ENCODE measurements around the gene LAD1.

Gene LAD1

DNA sequence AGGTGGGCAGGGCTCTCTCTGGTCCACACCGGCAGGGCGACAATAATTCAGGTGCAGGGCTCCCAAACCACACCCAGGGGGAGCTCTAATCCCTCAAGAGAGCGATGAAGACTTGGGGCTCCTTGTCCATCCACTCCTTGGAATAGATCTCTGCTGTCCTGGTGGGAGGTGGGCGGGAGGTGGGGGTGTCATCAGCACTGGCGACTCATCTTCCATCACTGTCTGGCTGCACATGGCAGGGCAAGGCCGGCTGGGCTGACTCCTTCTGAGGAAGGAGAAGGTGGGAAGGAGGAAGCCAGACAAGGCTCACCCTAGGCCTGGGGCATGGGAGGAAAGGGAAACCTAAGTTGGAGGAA lies 50.9 kb downstream of the LAD1 start:
- no peak overlapping the region for H3K4me3 ChIP-seq (ENCODE audit: low read length)
- no peak for TF ChIP-seq ZNF274 (IDR thresholded peaks at IDR 0.05; ENCODE audit: low read depth, low read length)

DNA sequence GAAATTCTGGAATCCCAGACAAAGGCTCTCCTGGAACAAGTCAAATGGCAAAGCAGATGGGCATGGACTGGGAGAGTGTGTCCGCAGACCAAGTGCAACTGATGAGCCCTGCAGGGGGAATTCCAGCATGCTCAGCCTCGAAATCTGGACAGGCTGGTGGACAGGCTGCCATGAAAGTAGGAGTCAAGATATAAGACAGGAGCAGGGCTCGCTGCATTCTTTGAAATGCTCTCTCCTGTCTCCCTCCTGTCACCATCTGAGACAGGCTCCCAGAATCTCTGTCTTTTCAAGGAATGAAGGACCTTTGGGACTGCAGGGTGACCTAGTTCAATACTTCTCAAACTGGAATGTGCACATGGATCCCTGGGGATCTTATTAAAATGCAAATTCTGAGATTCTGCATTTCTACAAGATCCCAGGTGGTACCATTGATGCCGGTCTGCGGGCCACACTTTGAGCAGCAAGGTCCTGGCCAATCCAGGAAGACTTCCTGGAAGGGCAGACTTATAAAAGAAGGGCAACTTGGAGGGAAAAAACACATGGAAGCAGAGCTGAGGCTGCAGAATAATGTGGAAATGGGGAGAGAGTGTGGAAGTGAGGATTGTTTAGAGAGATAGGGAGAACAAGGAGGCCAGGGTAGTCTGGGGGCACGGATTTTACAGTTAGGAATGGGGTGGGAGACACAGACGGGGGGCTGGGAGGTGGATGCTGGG lies 51.5 kb downstream of the LAD1 start:
- H3K4me3 ChIP-seq (ENCODE audit: low read length): no peak overlapping the region
- no peak for TF ChIP-seq ZNF274 (IDR thresholded peaks at IDR 0.05; ENCODE audit: low read depth, low read length)

DNA sequence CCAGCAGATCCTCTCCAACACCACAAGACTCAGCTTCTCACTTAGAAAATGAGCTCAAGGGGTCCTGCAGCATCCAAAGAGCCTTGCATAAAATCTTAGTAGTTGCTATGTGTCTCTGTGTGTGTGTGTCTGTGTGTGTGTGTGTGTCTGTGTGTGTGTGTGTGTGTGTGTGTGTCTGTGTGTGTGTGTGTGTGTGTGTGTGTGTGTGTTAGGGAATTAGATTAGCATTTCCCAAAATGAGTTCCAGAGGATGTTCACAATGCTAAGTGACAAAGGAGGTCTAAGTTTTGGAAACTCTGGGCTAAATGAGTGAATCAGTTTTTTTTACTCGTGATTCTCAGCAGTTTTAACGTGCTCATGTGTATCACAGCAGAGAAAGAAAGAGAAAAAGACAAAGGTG lies 52.1 kb downstream of the LAD1 start:
- H3K4me3 ChIP-seq (ENCODE audit: low read length): no peak overlapping the region
- TF ChIP-seq ZNF274 (IDR thresholded peaks at IDR 0.05; ENCODE audit: low read depth, low read length): no peak

GRCh38 chr1:201346337-201346939 lies 52.7 kb downstream of the LAD1 start:
- no peak for TF ChIP-seq ZNF274 (IDR thresholded peaks at IDR 0.05; ENCODE audit: low read depth, low read length)
- no peak overlapping the region for H3K4me3 ChIP-seq (ENCODE audit: low read length)

DNA sequence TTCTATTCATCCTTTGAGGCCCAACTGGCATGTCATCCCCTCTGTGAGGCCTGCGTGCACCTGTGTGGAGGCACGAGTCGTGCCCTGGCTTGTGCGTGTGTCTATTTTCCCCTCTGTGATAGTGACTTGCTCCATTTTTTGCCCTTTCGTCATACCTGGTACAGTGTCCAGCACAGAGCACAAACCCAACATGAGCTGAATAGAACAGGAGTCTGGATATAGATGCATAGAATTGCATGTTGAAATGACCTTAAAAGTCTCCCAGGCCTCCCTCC lies 54.1 kb downstream of the LAD1 start:
- H3K4me3 ChIP-seq (ENCODE audit: low read length): no peak overlapping the region
- TF ChIP-seq ZNF274 (IDR thresholded peaks at IDR 0.05; ENCODE audit: low read depth, low read length): no peak

DNA sequence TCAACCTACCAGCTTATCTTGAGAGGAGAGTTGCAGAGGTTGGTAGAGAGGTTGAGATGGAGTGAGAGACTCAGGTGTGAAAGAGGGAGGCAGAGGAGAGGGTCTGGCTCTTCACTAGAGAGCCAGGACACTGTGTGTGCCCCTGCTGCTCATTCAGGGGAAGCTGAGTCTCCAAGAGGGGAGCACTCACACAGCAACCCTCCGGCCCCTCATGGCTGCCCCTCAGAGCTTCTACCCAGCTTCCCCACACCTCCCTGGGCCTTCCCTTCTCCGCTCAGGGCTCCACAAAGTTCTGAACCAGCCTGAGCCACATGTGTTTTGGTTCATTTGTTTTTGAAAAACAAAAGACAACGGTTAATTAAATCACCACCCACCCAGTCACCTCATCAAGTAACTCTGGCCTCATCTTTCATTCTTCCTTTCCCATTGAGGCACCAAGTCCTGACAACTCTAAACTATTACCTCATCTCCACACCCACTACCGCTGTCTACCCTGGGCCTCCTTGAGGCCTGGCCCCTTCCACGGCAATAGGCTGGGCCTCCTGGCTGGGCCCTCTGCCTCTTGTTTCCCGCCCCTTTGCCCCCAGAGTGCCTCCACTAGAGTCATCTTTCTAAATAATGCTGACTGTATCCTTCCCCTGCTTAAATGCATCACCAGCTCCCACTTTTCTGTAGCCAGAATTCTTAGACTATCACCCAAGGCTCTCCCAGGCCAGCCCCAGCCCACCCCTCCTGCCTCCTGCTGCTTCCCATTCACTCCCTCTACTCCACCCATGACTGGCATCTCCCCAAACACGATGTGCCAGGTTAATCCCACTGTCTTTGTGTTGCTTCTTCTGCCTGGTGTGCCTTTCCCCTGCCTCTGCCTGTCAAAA lies 54.7 kb downstream of the LAD1 start:
- H3K4me3 ChIP-seq (ENCODE audit: low read length): no peak overlapping the region
- TF ChIP-seq ZNF274 (IDR thresholded peaks at IDR 0.05; ENCODE audit: low read depth, low read length): no peak

GRCh38 chr1:201341377-201341776 lies 57.7 kb downstream of the LAD1 start:
- no peak overlapping the region for H3K4me3 ChIP-seq (ENCODE audit: low read length)
- no peak for TF ChIP-seq ZNF274 (IDR thresholded peaks at IDR 0.05; ENCODE audit: low read depth, low read length)

DNA sequence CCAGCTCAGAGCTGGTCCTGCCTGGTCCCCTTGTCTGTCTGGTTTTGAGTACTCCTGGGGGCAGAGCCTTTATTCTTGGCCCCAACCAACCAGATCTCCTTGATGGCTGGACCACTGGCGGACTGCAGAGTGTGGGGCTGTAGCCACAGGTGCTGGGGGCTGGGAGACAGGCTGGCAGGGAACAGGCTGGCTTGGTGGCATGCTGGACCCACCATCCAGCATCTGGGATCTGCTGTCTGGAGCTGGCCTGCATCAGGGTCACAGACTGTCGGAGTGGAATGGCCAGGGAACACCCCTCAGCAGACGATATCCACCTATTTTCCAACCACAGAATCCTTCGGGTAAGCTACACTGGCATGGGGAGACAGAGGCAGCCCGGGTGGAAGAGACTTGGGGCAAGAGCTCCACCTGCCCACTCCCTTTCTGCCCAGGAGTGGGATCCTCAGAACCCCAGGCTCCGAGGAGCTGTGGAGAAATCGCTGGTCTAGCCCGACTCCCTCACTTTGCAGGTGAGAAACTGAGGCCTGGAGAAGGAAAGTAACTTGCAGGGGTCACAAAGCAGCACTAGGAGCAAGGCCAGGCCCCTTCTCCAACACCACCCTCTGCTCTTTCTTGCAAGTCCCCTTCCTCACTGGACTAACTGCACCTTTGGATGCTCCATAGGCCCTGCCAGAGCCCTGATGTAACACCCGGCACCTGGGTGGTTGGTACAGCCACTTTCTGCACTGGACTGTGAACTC lies 62.2 kb downstream of the LAD1 start:
- no peak for TF ChIP-seq ZNF274 (IDR thresholded peaks at IDR 0.05; ENCODE audit: low read depth, low read length)
- H3K4me3 ChIP-seq (ENCODE audit: low read length): no peak overlapping the region

DNA sequence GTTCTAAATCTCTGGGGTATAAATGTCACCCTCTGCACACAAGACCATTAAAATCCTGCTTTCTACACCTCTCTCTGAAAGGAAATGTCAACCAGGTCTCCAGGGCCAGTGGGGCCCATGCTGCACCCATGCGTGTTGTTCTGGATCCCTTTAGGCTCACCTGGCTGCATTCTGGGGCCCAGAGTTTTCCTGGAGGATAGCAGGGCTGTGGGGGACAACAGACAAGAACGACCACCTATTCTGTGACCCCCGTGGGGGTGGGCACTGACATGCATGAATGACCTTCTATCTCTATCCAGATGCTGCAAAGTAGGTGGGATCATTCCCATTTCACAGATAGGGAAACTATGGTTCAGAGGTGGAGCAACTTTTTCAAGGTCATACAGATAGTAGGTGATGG lies 63.2 kb downstream of the LAD1 start:
- H3K4me3 ChIP-seq (ENCODE audit: low read length): no peak overlapping the region
- TF ChIP-seq ZNF274 (IDR thresholded peaks at IDR 0.05; ENCODE audit: low read depth, low read length): no peak

- no peak for TF ChIP-seq ZNF274 (IDR thresholded peaks at IDR 0.05; ENCODE audit: low read depth, low read length)
- no peak overlapping the region for H3K4me3 ChIP-seq (ENCODE audit: low read length)
These were observed 63.8 kb downstream of the LAD1 start for GRCh38 chr1:201335174-201335870.

- no peak overlapping the region for H3K4me3 ChIP-seq (ENCODE audit: low read length)
- no peak for TF ChIP-seq ZNF274 (IDR thresholded peaks at IDR 0.05; ENCODE audit: low read depth, low read length)
These were observed 64.6 kb downstream of the LAD1 start for GRCh38 chr1:201334325-201335173.

- H3K4me3 ChIP-seq (ENCODE audit: low read length): no peak overlapping the region
- no peak for TF ChIP-seq ZNF274 (IDR thresholded peaks at IDR 0.05; ENCODE audit: low read depth, low read length)
These were observed 66.3 kb downstream of the LAD1 start for GRCh38 chr1:201332616-201333335.

Measured in GM08714 (cell line).